Epithelial cell of proximal tubule (primary cell): Measurements from ENCODE around the gene GPR87. TPM values are rescaled to one million over a fixed set of nuclear protein-coding genes. Genes with fewer than 3 reads are reported as not detected.

Experiments used
- DNase-seq: peaks from one replicate; pipeline ENCODE4 v3.0.0-alpha.2; 2011; ENCODE audit warnings: low read depth
- H3K4me3 ChIP-seq: 2 replicates; pipeline ENCODE4 v1.5.1; 2011; ENCODE audit warnings: low read depth, mild to moderate bottlenecking, low read length
- CTCF ChIP-seq: conservative IDR thresholded peaks from 2 replicates; pipeline ENCODE4 v1.5.1; 2012; ENCODE audit warnings: low read depth, mild to moderate bottlenecking, low read length
- total RNA-seq: library from RNA; depleted of rRNA; stranded (reverse); fragments of >200 nt; gene quantifications from 2 replicates; pipeline ENCODE4 v1.2.3, GENCODE V29; 2015

Gene GPR87
- total RNA-seq, 1 donor from 2014 or later = 12.0 TPM

- no peak for DNase-seq
- no peak for TF ChIP-seq CTCF
- H3K4me3 ChIP-seq = no peak overlapping the region
These were observed 48.1 kb downstream of the GPR87 start for GRCh38 chr3:151268267-151269235.

- H3K4me3 ChIP-seq = no peak overlapping the region
- no peak for DNase-seq
- TF ChIP-seq CTCF = no peak
These were observed 49.6 kb downstream of the GPR87 start for GRCh38 chr3:151267066-151267465.

GRCh38 chr3:151265866-151266265 lies 50.8 kb downstream of the GPR87 start:
- DNase-seq = no peak
- no peak overlapping the region for H3K4me3 ChIP-seq
- TF ChIP-seq CTCF = no peak

GRCh38 chr3:151265166-151265565 lies 51.5 kb downstream of the GPR87 start:
- DNase-seq = no peak
- no peak for TF ChIP-seq CTCF
- no peak overlapping the region for H3K4me3 ChIP-seq

- H3K4me3 ChIP-seq = no peak overlapping the region
- DNase-seq = no peak
- TF ChIP-seq CTCF = no peak
These were observed 52.0 kb downstream of the GPR87 start for GRCh38 chr3:151264605-151265004.

- DNase-seq = no peak
- TF ChIP-seq CTCF = no peak
These were observed 53.6 kb downstream of the GPR87 start for GRCh38 chr3:151262871-151263525.

More at GRCh38 chr3:151262871-151263525, 53.6 kb downstream of the GPR87 start:
- no peak overlapping the region for H3K4me3 ChIP-seq
